ENCODE measurements around the gene FAM90A26.
"Not testable (repeated sequence)": the region's sequence is repeated elsewhere in the genome, so short reads cannot be mapped to it uniquely, and the experiment has no call there.

GRCh38 chr4:9224596-9224995 is 54.4 kb downstream of the FAM90A26 start, which contains the start of gene USP17L13:
- not testable (repeated sequence) for TF ChIP-seq GATA3, GATA2 (IDR thresholded peaks at IDR 0.05; ENCODE audit: low read depth, low read length)
